22Rv1 (cell line): ENCODE data around the gene GRIA4.

ENCODE experiments used
- ZFX ChIP-seq: fragments of 450-650 bp; IDR thresholded peaks from 2 replicates; pipeline ENCODE4 v1.6.1; 2017; ENCODE audit warnings: antibody characterized with exemption, borderline replicate concordance
- TF ChIP-seq, protein P1 (sequence below): fragments of 450-650 bp; IDR thresholded peaks from 2 replicates; pipeline ENCODE4 v1.5.1; 2017; ENCODE audit warnings: mild to moderate bottlenecking

GRCh38 chr11:105738986-105739795, 129.3 kb downstream of the GRIA4 start:
- TF ChIP-seq, protein P1, sequence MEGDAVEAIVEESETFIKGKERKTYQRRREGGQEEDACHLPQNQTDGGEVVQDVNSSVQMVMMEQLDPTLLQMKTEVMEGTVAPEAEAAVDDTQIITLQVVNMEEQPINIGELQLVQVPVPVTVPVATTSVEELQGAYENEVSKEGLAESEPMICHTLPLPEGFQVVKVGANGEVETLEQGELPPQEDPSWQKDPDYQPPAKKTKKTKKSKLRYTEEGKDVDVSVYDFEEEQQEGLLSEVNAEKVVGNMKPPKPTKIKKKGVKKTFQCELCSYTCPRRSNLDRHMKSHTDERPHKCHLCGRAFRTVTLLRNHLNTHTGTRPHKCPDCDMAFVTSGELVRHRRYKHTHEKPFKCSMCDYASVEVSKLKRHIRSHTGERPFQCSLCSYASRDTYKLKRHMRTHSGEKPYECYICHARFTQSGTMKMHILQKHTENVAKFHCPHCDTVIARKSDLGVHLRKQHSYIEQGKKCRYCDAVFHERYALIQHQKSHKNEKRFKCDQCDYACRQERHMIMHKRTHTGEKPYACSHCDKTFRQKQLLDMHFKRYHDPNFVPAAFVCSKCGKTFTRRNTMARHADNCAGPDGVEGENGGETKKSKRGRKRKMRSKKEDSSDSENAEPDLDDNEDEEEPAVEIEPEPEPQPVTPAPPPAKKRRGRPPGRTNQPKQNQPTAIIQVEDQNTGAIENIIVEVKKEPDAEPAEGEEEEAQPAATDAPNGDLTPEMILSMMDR = no peak
- TF ChIP-seq ZFX = no peak
